HUES6 (cell line): ENCODE results near the gene PNPO.

Experiments used
- H3K27ac ChIP-seq: 2 replicates; pipeline ENCODE4 v1.7.0; 2013; ENCODE audit warnings: low read depth, mild to moderate bottlenecking, low read length, inconsistent platforms
- H3K27me3 ChIP-seq: 2 replicates; pipeline ENCODE4 v1.6.1; 2013; ENCODE audit warnings: low read length; ENCODE audit not compliant: control insufficient read depth, insufficient read depth
- H3K36me3 ChIP-seq: 2 replicates; pipeline ENCODE4 v1.6.1; 2013; ENCODE audit warnings: low read length; ENCODE audit not compliant: control insufficient read depth, insufficient read depth
- H3K4me1 ChIP-seq: 2 replicates; pipeline ENCODE4 v1.6.1; 2013; ENCODE audit warnings: low read length; ENCODE audit not compliant: control insufficient read depth, insufficient read depth
- H3K4me3 ChIP-seq: 2 replicates; pipeline ENCODE4 v1.5.1; 2013; ENCODE audit warnings: low read depth, low read length
- H3K9ac ChIP-seq: one replicate; pipeline ENCODE4 v1.6.1; 2013; ENCODE audit warnings: mild to moderate bottlenecking, low read length
- H3K9me3 ChIP-seq: 2 replicates; pipeline ENCODE4 v1.6.1; 2013; ENCODE audit warnings: low read depth, low read length; ENCODE audit not compliant: control insufficient read depth, insufficient read depth

The PNPO gene

DNA sequence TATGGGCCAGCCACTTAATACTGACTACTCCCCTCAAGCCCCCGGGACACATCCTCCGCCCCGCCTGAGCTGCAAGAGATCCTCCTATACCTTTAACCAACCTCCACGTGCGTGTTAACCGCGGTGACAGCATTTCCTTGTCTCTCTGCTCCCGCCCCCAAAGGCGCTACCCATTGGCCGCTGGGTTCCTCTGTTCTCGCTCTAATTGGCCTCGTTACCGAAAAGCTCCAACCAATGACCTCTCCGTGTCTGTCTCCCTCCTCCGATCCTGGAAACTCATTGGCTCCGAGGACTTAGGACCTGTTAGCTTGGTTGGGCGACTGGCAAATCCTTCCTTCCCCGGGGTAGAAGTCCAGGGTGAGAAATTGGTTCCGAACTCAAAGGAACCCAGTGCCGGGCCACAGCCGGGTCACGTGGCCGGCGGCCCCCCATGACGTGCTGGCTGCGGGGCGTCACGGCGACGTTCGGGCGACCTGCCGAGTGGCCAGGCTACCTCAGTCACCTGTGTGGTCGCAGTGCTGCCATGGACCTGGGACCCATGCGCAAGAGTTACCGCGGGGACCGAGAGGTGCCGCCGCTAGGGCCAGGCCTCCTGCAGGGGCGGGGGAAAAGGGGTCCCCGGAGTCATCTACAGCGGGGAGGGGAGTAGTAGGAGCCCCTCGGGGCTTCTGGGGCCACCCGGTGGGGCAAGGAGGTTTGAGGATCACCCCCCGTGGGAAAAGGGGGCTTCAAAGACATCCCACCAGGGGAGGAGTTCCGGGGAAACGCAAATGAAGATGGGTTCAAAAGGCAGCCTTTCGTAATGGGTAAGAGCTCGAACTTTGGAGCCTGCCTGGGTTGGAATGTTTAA, at the start of gene PNPO:
Gene PNPO, plus strand, starts transcription at position 326 of the 850 bp plus-strand sequence. Its CDS starts 105 bp downstream, at position 431.
- H3K4me3 ChIP-seq = peak within 1 kb of the TSS; percentile 65
- no peak within 1 kb of the TSS for H3K27ac ChIP-seq
- peak within 1 kb of the TSS; percentile 53 for H3K9ac ChIP-seq
- H3K9me3 ChIP-seq = no peaks in the 10 kb centered on the region
- 0 out of 2 replicates have a peak, but pooled peaks cover 6% of the 10 kb centered on the region for H3K4me1 ChIP-seq
- H3K27me3 ChIP-seq = peaks cover 5% of the 10 kb centered on the region; the same call in 1 of the 2 replicates
- 0 out of 2 replicates have a peak, but pooled peaks cover 6% of the 10 kb centered on the region for H3K36me3 ChIP-seq

DNA sequence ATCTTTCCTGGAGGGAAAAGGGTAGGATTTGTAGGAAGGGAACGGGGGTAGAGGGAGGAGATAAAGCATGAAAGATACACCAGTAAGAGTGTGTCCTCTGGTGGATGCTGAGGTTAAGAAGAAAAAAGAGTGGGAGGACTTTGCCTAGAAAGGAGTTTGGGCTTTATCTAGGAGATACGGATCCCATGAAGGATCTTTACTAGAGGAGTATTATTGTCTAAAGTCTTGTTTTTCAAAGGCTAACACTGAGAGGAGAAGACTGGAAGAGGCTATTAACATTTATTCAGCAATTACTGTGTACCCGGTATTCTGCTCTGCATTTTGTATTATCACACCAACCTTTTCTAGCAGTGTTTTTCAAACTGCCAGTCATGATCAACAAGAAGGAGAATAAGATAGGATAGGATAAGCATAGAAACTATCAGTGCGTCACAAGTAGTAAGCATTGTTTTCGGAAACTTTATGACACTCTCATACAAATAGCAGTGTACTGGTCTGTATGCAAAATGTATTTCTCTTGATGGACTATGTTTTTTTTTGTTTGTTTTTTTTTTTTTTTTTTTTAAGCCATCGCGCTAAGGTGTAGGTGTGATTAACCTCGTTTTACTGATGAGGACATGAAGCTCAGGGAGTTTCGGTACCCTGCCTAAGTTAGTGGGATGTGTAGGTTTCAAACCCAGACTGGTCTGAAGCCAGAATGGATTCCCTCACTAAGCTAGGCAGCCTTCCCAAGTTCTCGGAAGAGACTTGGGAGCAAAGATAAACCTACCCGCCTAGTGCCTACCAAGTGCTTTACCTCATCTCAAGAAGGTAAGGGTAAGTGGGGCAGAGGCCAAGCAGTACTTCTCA, 46.6 kb upstream of the PNPO start:
- peak overlapping the region; percentile 87 for H3K9ac ChIP-seq
- peaks cover 19% of the 10 kb centered on the region for H3K4me1 ChIP-seq
- H3K27me3 ChIP-seq = no peaks in the 10 kb centered on the region
- H3K9me3 ChIP-seq = no peaks in the 10 kb centered on the region
- H3K4me3 ChIP-seq = peak overlapping the region; percentile 76
- H3K36me3 ChIP-seq = no peaks in the 10 kb centered on the region
- H3K27ac ChIP-seq = no peak overlapping the region; the same call in 1 of the 2 replicates

DNA sequence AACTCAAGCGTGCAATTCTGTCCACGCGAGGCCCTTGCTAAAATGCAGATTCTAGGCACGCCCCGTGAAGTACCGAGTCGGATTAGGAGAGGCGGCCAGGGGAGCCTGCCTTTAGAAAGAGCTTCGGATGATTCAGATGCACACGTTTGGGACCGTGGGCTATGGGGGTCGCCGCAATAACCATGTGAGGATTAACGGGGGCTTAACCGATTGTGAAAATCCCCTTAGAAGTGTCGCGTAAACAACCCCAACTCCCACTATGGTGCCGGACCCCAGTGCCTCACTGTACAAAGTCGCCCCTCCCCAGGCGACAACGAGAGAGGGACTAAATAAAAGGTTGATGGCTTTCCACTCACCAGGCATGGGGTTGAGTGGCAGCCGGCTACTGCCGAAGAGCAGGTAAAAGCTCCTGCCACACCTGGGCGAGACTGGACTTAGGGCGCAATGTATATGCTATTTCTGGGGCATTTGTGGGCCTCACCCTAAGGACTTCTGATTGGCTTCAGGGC, 46.0 kb upstream of the PNPO start:
- Histone ChIP-seq H3K4me3 (peak overlapping the region; percentile 76), H3K4me1 (peaks cover 26% of the 10 kb centered on the region), H3K9ac (peak overlapping the region; percentile 87), H3K27me3 (no peaks in the 10 kb centered on the region), H3K27ac (no peak overlapping the region; the same call in 1 of the 2 replicates), H3K9me3 (no peaks in the 10 kb centered on the region), H3K36me3 (no peaks in the 10 kb centered on the region)

DNA sequence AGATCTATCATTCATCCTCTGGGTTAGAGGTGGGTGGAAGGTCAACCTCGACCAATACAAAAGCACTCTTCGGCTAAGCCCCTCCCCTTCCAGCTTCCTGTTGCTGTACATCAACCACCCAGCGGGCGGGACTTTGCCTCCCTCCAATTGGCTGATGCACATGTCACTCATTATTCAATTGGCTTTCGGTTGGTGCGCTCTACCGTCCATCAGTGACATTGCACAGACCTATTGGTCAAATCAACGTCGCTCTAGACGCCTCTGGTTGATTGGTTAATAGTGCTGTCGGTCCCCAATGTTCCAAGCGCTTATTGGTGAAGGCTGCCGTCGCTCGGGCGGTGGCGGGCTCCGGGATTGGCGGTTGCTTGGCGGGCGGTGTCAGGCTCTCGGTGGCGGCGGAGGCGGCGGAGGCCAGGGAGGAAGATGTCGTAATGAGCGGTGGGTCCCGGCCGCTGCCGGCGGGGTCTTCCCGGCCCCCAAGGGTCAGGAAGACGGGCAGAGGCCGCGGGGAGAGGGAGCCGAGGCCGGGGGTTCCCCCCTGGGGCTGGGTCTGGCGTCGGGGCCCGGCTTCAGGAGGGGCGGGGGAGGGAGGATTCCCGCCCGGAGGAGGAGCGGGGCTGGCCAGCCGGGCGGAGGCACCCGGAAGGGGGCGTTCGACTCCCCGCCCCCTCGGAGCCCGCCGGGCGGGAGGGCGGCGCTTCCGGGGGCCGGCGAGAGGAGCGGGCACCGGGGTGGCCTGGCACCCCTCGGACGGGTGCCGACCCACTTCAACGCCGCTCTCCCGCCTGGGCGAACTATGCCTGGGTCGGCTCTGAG, 45.3 kb upstream of the PNPO start, which contains the start of gene SP2:
Gene SP2, plus strand, starts transcription at position 381 of the 816 bp plus-strand sequence. Its CDS starts 51 bp downstream, at position 432.
- H3K36me3 ChIP-seq = no peaks in the 10 kb centered on the region
- peak within 1 kb of the TSS; percentile 87 for H3K9ac ChIP-seq
- no peaks in the 10 kb centered on the region for H3K9me3 ChIP-seq
- H3K27me3 ChIP-seq = no peaks in the 10 kb centered on the region
- H3K27ac ChIP-seq = peak within 1 kb of the TSS; percentile 91
- peaks cover 33% of the 10 kb centered on the region for H3K4me1 ChIP-seq
- peak within 1 kb of the TSS; percentile 81 for H3K4me3 ChIP-seq

DNA sequence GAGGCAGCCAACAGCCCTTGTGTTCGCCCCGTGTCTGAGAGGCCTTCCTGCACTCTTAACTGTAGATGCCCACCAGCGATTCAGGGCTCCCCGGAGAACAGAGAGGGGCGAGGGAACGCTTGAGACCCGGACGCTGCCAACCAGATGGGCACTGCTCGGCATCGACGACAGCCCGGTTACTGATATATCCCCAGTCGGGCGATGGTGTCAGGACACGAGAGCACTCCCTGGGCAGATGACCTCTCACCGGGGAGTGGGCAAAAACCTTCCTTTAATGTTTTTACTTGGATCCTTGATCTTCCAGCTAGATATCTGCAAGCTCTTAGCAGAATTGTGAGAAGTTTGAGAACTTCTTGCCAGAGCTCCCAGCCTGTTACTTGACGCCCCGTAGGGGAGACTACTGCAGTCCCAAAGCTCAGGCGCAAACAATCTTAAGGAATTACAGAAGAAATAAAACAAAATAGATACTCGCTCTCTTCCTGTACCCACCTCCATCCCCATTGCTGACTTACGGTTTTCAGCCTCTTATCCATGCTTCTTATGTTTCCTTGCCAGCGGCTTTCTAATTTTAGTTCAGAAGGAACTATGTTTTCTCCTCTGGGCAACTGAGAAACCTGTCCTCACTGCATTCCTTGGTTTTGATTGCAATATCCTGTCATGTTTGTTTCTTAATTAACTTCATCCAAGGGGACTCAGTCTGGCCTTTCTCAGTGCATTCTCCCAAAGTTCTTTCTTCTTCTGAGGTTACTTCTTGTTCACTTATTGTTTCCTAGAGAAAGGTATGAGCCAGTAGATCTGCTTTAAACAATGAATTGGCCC, 44.5 kb upstream of the PNPO start:
- Histone ChIP-seq H3K36me3 (no peaks in the 10 kb centered on the region), H3K4me3 (peak overlapping the region; percentile 81), H3K27me3 (no peaks in the 10 kb centered on the region), H3K27ac (peak overlapping the region; percentile 91), H3K9ac (peak overlapping the region; percentile 87), H3K4me1 (peaks cover 41% of the 10 kb centered on the region), H3K9me3 (no peaks in the 10 kb centered on the region)

DNA sequence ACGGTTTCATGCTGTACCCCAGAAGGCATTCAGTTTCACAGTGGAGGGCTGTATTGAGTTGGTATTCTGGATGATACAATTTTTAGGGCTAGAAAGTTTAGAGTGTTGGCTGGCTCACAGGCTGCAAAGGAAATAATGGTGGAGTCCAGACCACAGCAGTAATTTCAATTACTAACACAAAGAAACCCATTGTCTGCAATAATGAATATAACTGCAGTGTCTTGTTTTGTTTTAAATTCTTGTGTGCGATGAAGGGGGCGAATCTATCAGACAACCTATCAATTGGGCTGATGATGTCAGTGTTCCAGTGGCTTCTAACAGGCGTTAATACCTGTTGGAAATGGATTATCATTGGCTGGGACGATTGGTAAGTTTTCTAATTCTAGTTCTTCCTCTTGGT, 43.8 kb upstream of the PNPO start:
- H3K9me3 ChIP-seq = no peaks in the 10 kb centered on the region
- H3K27me3 ChIP-seq = no peaks in the 10 kb centered on the region
- no peaks in the 10 kb centered on the region for H3K36me3 ChIP-seq
- H3K4me3 ChIP-seq = peak overlapping the region; percentile 81
- peaks cover 48% of the 10 kb centered on the region for H3K4me1 ChIP-seq
- H3K27ac ChIP-seq = no peak overlapping the region
- no peak overlapping the region for H3K9ac ChIP-seq

DNA sequence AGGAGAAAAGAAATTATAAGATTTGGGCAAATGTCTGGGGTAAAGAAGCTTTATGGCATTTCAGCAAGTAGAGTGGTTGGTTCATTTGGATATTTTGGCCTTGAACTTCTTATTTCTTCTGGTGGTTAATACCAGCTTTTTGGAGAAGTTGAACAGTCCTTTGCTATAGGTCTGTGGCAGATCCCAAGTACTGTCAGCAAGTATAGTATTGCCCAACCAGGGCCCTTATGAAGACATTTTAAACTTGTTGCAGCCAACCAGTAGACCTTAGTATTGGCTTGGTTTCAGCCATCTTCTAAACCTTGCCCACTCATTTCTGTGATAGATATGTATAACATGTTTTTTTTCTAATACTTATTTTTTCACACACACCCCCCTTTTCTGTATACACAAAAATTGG, 43.1 kb upstream of the PNPO start:
- Histone ChIP-seq H3K9ac (no peak overlapping the region), H3K27me3 (no peaks in the 10 kb centered on the region), H3K36me3 (no peaks in the 10 kb centered on the region), H3K27ac (no peak overlapping the region), H3K9me3 (no peaks in the 10 kb centered on the region), H3K4me3 (no peak overlapping the region), H3K4me1 (peaks cover 49% of the 10 kb centered on the region)

DNA sequence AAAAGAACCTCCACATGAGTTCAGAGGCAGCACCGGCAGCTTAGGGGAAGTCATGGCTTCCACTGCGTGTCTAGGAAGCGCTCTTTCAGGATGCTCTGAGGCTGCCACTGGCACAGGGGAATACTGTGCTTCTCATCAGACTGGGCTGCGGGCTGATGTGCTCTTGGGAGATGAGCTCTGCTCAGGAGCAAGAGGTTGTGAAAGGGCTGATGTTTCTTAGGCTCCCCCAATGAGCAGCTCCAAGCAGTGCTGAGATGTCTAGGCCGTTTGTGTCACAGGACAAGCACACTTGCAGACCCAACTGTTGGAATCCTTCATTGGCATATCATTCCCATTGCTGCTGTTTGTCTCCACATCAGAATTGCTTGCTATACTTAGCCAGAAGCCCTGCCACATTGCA, 41.7 kb upstream of the PNPO start:
- H3K27ac ChIP-seq = no peak overlapping the region
- no peaks in the 10 kb centered on the region for H3K36me3 ChIP-seq
- no peaks in the 10 kb centered on the region for H3K9me3 ChIP-seq
- H3K27me3 ChIP-seq = no peaks in the 10 kb centered on the region
- peaks cover 48% of the 10 kb centered on the region for H3K4me1 ChIP-seq
- no peak overlapping the region for H3K4me3 ChIP-seq
- peak overlapping the region; percentile 29 for H3K9ac ChIP-seq

DNA sequence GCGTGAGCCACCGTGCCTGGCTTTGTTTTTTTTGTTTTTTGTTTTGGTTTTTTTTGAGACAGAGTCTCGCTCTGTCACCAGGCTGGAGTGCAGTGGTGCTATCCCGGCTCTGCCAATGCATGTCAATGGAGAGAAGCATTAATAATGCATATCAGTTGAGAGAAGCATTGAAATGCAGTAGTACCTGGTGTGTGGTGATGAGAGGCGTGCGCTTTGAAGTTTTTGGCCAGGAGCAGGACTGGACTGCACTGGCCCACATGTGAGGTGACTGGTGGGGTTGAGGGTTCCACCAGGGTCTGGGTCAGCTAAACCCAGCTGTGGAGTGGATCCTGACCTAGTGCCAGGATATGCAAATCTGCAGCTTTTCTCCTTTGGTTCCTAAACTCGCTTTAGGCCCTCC, 39.9 kb upstream of the PNPO start:
- peak overlapping the region; percentile 33 for H3K4me3 ChIP-seq
- no peaks in the 10 kb centered on the region for H3K36me3 ChIP-seq
- peak overlapping the region; percentile 59; the same call in 1 of the 2 replicates for H3K27ac ChIP-seq
- H3K9ac ChIP-seq = peak overlapping the region; percentile 39
- peaks cover 57% of the 10 kb centered on the region for H3K4me1 ChIP-seq
- no peaks in the 10 kb centered on the region for H3K9me3 ChIP-seq
- no peaks in the 10 kb centered on the region for H3K27me3 ChIP-seq
